Hepatocyte (in vitro differentiated cells): ENCODE data around the gene ZNF282. TPM values are rescaled to one million over a fixed set of nuclear protein-coding genes. Genes with fewer than 3 reads are reported as not detected.

Experiments used
- DNase-seq: peaks from one replicate; pipeline ENCODE4 v3.0.0-alpha.2; 2016; ENCODE audit warnings: low spot score
- H2AFZ ChIP-seq: fragments of 200-600 bp; sonication (generic); 2 replicates; pipeline ENCODE4 v1.6.0; 2016; ENCODE audit warnings: antibody characterized with exemption, mild to moderate bottlenecking
- H3K27ac ChIP-seq: fragments of 200-600 bp; sonication (generic); 2 replicates; pipeline ENCODE4 v1.5.1; 2016; ENCODE audit warnings: mild to moderate bottlenecking
- H3K27me3 ChIP-seq: fragments of 200-600 bp; sonication (generic); 2 replicates; pipeline ENCODE4 v1.6.1; 2016
- H3K36me3 ChIP-seq: fragments of 200-600 bp; sonication (generic); replicated peaks from 2 replicates; pipeline ENCODE4 v1.5.1; 2016; ENCODE audit warnings: low read depth; ENCODE audit not compliant: insufficient read depth
- H3K4me1 ChIP-seq: fragments of 200-600 bp; sonication (generic); 2 replicates; pipeline ENCODE4 v1.5.1; 2016; ENCODE audit warnings: mild to moderate bottlenecking, moderate library complexity; ENCODE audit not compliant: insufficient read depth
- H3K4me2 ChIP-seq: fragments of 200-600 bp; sonication (generic); 2 replicates; pipeline ENCODE4 v1.6.0; 2016
- H3K4me3 ChIP-seq: fragments of 200-600 bp; sonication (generic); 2 replicates; pipeline ENCODE4 v1.5.1; 2016; ENCODE audit warnings: mild to moderate bottlenecking
- H3K79me2 ChIP-seq: fragments of 200-600 bp; sonication (generic); 2 replicates; pipeline ENCODE4 v1.6.0; 2017; ENCODE audit warnings: mild to moderate bottlenecking
- H3K9me2 ChIP-seq: fragments of 200-600 bp; sonication (generic); replicated peaks from 2 replicates; pipeline ENCODE4 v1.6.0; 2017; ENCODE audit warnings: mild to moderate bottlenecking; ENCODE audit not compliant: insufficient read depth
- H3K9me3 ChIP-seq: fragments of 200-600 bp; sonication (generic); 2 replicates; pipeline ENCODE4 v1.5.1; 2016; ENCODE audit warnings: low read depth, mild to moderate bottlenecking
- H4K20me1 ChIP-seq: fragments of 200-600 bp; sonication (generic); 2 replicates; pipeline ENCODE4 v1.6.0; 2016; ENCODE audit warnings: mild to moderate bottlenecking; ENCODE audit not compliant: insufficient read depth, poor library complexity, severe bottlenecking
- EZH2 ChIP-seq: fragments of 200-600 bp; sonication (generic); IDR thresholded peaks from 2 replicates; pipeline ENCODE4 v1.6.1; 2016; ENCODE audit warnings: antibody characterized with exemption, mild to moderate bottlenecking, borderline replicate concordance
- EZH2phosphoT487 ChIP-seq: fragments of 200-600 bp; sonication (generic); IDR thresholded peaks from one replicate; pipeline ENCODE4 v1.6.1; 2018; ENCODE audit warnings: antibody characterized with exemption, mild to moderate bottlenecking, low read depth, moderate library complexity; ENCODE audit not compliant: unreplicated experiment, severe bottlenecking
- WGBS: methylation state at CpG from one replicate; pipeline ENCODE4 v1.1.6; 2016; ENCODE audit warnings: low lambda C conversion rate; ENCODE audit errors: missing lambda C conversion rate; 5-methylcytosine and 5-hydroxymethylcytosine counted together
- polyA plus RNA-seq: library from polyadenylated mRNA; unstranded; fragments of >200 nt; fragmentation: Nextera tagmentation; extraction: Ambion mirVana; gene quantifications from 2 replicates; pipeline ENCODE4 v1.2.1, GENCODE V29; 2016
- total RNA-seq: library from RNA; depleted of rRNA; stranded (reverse); fragments of >200 nt; gene quantifications from 2 replicates; pipeline ENCODE4 v1.2.3, GENCODE V29; 2014
- TF ChIP-seq, protein P1 (sequence below): fragments of 200-600 bp; sonication (generic); IDR thresholded peaks from 2 replicates; pipeline ENCODE4 v1.5.1; 2016; ENCODE audit warnings: antibody characterized with exemption, mild to moderate bottlenecking; ENCODE audit not compliant: poor library complexity

ZNF282 gene
- total and polyA plus RNA-seq, 2 experiments from 2014 or later: 10.8 to 16.7 TPM

DNA sequence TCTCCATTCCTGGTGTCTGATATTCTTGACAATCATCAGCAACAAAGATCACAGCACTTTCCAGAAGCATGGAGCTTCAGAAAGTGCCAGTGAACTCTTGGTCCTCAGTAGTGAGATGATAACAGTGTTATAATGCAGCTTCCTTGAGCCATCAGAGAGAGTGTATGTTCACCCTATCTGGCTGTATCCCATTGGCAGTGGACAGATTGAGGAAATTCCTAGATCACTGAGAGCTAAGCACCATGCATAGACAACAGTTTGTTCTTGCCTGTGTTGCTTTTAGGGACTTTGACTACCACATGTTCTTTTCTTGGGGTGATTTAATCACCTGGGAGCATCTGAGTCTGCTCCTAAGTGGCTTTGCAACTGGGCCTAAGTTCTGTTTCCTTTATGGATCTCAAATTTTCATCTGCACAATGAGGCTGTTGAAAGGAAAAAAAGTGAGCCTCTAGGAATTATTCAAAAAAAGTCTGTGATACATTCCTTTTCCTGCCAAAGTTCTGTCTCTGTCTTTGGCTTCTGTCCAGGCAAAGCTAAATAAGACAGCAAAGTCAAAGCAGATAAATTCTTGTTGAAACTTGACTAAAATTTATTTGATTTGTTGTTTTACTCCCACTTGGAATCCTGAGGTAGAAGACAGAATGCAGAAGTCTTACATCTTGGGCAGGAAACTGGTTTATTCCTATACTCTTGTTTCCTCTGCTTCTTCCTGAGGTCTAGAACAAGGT lies 14.5 kb upstream of the ZNF282 start:
- H3K36me3 ChIP-seq: no peaks in the 10 kb centered on the region
- H3K9me2 ChIP-seq: no peaks in the 10 kb centered on the region
- no peak for DNase-seq
- no peak overlapping the region for H3K27ac ChIP-seq
- H4K20me1 ChIP-seq: no peaks in the 10 kb centered on the region
- H3K79me2 ChIP-seq: no peaks in the 10 kb centered on the region
- H3K9me3 ChIP-seq: no peaks in the 10 kb centered on the region
- no peak overlapping the region for H3K4me2 ChIP-seq
- no peak overlapping the region for H2AFZ ChIP-seq
- no peaks in the 10 kb centered on the region for H3K4me1 ChIP-seq
- H3K4me3 ChIP-seq: no peak overlapping the region
- TF ChIP-seq, protein P1, sequence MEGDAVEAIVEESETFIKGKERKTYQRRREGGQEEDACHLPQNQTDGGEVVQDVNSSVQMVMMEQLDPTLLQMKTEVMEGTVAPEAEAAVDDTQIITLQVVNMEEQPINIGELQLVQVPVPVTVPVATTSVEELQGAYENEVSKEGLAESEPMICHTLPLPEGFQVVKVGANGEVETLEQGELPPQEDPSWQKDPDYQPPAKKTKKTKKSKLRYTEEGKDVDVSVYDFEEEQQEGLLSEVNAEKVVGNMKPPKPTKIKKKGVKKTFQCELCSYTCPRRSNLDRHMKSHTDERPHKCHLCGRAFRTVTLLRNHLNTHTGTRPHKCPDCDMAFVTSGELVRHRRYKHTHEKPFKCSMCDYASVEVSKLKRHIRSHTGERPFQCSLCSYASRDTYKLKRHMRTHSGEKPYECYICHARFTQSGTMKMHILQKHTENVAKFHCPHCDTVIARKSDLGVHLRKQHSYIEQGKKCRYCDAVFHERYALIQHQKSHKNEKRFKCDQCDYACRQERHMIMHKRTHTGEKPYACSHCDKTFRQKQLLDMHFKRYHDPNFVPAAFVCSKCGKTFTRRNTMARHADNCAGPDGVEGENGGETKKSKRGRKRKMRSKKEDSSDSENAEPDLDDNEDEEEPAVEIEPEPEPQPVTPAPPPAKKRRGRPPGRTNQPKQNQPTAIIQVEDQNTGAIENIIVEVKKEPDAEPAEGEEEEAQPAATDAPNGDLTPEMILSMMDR: no peak
- TF ChIP-seq EZH2phosphoT487 (no peak), EZH2 (no peak)
- no peaks in the 10 kb centered on the region for H3K27me3 ChIP-seq

DNA sequence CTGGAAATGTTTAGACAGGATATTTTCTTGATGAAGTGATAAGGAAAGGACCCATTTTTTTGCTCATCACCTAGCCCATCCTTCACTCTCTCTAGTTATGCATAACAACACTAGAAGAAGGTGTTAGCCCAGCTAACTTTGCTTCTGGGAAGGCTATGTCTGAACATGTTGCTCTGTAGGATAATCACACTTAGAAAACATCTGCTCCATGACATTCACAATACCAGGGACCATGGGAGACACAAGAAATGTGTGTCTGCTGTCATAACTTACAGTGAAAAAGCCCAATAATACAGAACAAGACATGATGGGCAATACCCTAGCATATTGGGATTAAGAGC lies 13.9 kb upstream of the ZNF282 start:
- no peak overlapping the region for H2AFZ ChIP-seq
- TF ChIP-seq, protein P1: no peak
- TF ChIP-seq EZH2phosphoT487: no peak
- TF ChIP-seq EZH2: no peak
- no peak overlapping the region for H3K4me2 ChIP-seq
- no peaks in the 10 kb centered on the region for H3K4me1 ChIP-seq
- no peak overlapping the region for H3K27ac ChIP-seq
- no peaks in the 10 kb centered on the region for H4K20me1 ChIP-seq
- H3K27me3 ChIP-seq: no peaks in the 10 kb centered on the region
- H3K9me3 ChIP-seq: no peaks in the 10 kb centered on the region
- no peak overlapping the region for H3K4me3 ChIP-seq
- no peaks in the 10 kb centered on the region for H3K36me3 ChIP-seq
- DNase-seq: no peak
- H3K79me2 ChIP-seq: no peaks in the 10 kb centered on the region
- H3K9me2 ChIP-seq: no peaks in the 10 kb centered on the region

- H3K9me3 ChIP-seq: no peaks in the 10 kb centered on the region
- no peak overlapping the region for H3K27ac ChIP-seq
- H3K4me1 ChIP-seq: no peaks in the 10 kb centered on the region
Observed at GRCh38 chr7:149184274-149184673, 11.1 kb upstream of the ZNF282 start.

More at GRCh38 chr7:149184274-149184673, 11.1 kb upstream of the ZNF282 start:
- no peak for DNase-seq
- Histone ChIP-seq H3K79me2 (no peaks in the 10 kb centered on the region), H3K27me3 (no peaks in the 10 kb centered on the region), H3K4me2 (no peak overlapping the region), H4K20me1 (no peaks in the 10 kb centered on the region), H2AFZ (no peak overlapping the region), H3K36me3 (no peaks in the 10 kb centered on the region), H3K4me3 (no peak overlapping the region), H3K9me2 (no peaks in the 10 kb centered on the region)
- WGBS: 87% methylated on average over 6 of the region's 6 CpGs
- TF ChIP-seq EZH2: no peak
- TF ChIP-seq EZH2phosphoT487: no peak
- TF ChIP-seq, protein P1: no peak
